ENCODE measurements around the gene RPS5.

Gene RPS5

DNA sequence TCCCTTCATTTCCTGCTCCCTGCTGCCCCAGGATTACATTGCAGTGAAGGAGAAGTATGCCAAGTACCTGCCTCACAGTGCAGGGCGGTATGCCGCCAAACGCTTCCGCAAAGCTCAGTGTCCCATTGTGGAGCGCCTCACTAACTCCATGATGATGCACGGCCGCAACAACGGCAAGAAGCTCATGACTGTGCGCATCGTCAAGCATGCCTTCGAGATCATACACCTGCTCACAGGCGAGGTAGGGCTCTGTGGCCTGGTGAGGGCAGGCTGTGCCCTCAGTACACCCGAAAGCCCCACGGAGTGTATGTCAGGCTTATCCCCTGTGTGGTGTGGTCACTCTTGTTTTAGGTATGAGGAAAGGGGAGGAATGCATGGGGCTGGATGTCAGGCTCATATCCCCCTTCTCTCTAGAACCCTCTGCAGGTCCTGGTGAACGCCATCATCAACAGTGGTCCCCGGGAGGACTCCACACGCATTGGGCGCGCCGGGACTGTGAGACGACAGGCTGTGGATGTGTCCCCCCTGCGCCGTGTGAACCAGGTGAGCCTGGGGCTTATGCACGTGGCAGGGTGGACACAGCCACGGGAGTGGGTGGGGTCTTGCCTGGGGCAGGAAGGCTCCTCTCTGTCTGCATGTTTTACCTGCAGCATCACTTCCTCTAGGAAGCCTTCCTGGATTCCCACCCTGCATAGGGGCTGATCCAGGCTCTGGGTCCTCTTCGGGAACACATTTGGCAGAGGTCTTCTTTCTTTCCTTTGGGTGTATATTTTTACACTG, 6.1 kb downstream of the RPS5 start:
- DNase-seq (ENCODE audit: low read depth), result no peak
- TF ChIP-seq, protein P1, sequence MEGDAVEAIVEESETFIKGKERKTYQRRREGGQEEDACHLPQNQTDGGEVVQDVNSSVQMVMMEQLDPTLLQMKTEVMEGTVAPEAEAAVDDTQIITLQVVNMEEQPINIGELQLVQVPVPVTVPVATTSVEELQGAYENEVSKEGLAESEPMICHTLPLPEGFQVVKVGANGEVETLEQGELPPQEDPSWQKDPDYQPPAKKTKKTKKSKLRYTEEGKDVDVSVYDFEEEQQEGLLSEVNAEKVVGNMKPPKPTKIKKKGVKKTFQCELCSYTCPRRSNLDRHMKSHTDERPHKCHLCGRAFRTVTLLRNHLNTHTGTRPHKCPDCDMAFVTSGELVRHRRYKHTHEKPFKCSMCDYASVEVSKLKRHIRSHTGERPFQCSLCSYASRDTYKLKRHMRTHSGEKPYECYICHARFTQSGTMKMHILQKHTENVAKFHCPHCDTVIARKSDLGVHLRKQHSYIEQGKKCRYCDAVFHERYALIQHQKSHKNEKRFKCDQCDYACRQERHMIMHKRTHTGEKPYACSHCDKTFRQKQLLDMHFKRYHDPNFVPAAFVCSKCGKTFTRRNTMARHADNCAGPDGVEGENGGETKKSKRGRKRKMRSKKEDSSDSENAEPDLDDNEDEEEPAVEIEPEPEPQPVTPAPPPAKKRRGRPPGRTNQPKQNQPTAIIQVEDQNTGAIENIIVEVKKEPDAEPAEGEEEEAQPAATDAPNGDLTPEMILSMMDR (IDR thresholded peaks at IDR 0.05; ENCODE audit: insufficient read depth, low read depth, low read length, missing control alignments), result no peak

DNA sequence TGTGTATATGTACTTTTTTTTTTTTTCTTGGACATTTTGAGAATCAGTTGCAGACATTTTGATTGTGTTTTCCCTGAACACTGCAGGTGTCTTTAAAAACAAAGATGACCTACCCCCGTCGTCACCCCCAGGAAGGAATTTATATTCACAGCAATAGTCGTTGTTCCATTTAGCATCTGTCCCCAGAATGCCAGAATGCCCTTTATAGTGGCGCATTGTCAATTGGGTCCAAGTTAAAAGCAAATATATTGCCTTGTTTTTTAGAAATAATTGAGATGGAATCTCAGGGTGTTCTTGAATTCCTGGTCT, 6.6 kb downstream of the RPS5 start:
- no peak overlapping the region for H3K4me3 ChIP-seq (ENCODE audit: low read depth, low read length)

More for the DNA sequence above, 6.1 kb downstream of the RPS5 start:
- H3K4me3 ChIP-seq (ENCODE audit: low read depth, low read length), result no peak overlapping the region

GRCh38 chr19:58394821-58395219, 7.8 kb downstream of the RPS5 start:
- TF ChIP-seq, protein P1 (IDR thresholded peaks at IDR 0.05; ENCODE audit: insufficient read depth, low read depth, low read length, missing control alignments), result no peak
- no peak for DNase-seq (ENCODE audit: low read depth)
- H3K4me3 ChIP-seq (ENCODE audit: low read depth, low read length), result no peak overlapping the region

More for the DNA sequence above, 6.6 kb downstream of the RPS5 start:
- DNase-seq (ENCODE audit: low read depth), result no peak
- TF ChIP-seq, protein P1 (IDR thresholded peaks at IDR 0.05; ENCODE audit: insufficient read depth, low read depth, low read length, missing control alignments), result no peak

DNA sequence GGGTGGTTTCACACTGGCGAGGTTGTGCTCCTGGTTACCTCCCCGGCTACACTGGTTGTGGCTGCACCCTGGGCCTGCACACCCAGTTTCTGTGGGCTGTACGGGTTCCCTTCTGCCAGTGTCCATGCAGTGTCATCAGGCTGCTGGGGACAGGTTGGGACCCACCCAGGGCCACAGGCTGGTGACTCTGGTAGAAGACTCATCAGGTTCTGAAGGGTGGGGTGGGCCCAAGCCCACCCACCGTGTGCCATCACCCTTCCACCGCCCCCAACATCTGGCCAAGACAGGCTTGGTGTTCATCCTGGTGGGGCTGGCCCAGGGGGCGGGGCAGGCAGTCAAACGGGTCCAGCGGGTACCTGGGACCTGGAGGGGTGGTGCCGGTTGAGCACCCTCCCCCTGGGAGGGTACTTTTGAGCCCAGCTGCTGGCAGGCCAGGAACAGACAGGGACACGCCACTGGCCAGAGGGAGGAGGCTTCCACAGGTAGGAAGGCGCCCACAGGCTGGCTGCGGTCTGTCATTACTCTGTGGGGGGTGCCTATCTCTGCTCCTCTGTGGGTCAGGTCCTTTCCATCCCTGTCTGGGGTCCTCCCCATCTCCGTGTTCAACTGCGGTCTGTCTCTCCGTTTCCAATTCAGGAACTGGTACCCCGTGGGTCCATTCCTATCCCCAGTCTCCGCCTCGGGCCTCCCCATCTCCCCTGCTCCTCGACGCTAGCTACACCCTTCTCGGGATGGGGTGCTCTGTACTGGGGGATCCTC, 8.3 kb downstream of the RPS5 start, which contains the start of gene RNF225:
RNF225 (plus strand) TSS at position 437 of the 759 bp plus-strand sequence. CDS start 434 bp downstream, outside the sequence.
- peak; percentile 45 for DNase-seq (ENCODE audit: low read depth)
- H3K4me3 ChIP-seq (ENCODE audit: low read depth, low read length), result no peak within 1 kb of the TSS
- TF ChIP-seq, protein P1 (IDR thresholded peaks at IDR 0.05; ENCODE audit: insufficient read depth, low read depth, low read length, missing control alignments), result no peak

GRCh38 chr19:58395979-58396627, 9.0 kb downstream of the RPS5 start:
- DNase-seq (ENCODE audit: low read depth), result no peak
- no peak overlapping the region for H3K4me3 ChIP-seq (ENCODE audit: low read depth, low read length)

More at GRCh38 chr19:58395979-58396627, 9.0 kb downstream of the RPS5 start:
- TF ChIP-seq, protein P1 (IDR thresholded peaks at IDR 0.05; ENCODE audit: insufficient read depth, low read depth, low read length, missing control alignments), result no peak

Data from GM12865 (cell line).